Ammon's horn (tissue), 1 donor: ENCODE data around the gene BNC2.
A peak's percentile ranks its signal among the peaks of the same experiment; 100 is the strongest.

Experiments used
- DNase-seq: peaks from one replicate; pipeline ENCODE4 v3.0.0-alpha.2; 2016; ENCODE audit warnings: low spot score

Gene BNC2

GRCh38 chr9:16817514-16817913 is 53.0 kb downstream of the BNC2 start:
- no peak for DNase-seq

- no peak for DNase-seq
These were observed 53.5 kb downstream of the BNC2 start for GRCh38 chr9:16817002-16817401.

- DNase-seq = no peak
These were observed 54.5 kb downstream of the BNC2 start for GRCh38 chr9:16816011-16816410.

GRCh38 chr9:16815079-16815478 is 55.4 kb downstream of the BNC2 start:
- DNase-seq = no peak

- no peak for DNase-seq
These were observed 56.6 kb downstream of the BNC2 start for GRCh38 chr9:16813838-16814237.

GRCh38 chr9:16811987-16812685 is 58.3 kb downstream of the BNC2 start:
- no peak for DNase-seq

GRCh38 chr9:16809912-16810610 is 60.4 kb downstream of the BNC2 start:
- DNase-seq = no peak

- DNase-seq = no peak
These were observed 63.8 kb downstream of the BNC2 start for GRCh38 chr9:16806674-16807073.

- DNase-seq = no peak
These were observed 66.8 kb downstream of the BNC2 start for GRCh38 chr9:16803648-16804047.

- no peak for DNase-seq
These were observed 68.5 kb downstream of the BNC2 start for GRCh38 chr9:16801871-16802466.

- DNase-seq = no peak
These were observed 74.1 kb downstream of the BNC2 start for GRCh38 chr9:16796304-16796825.

GRCh38 chr9:16794871-16795639 is 75.4 kb downstream of the BNC2 start:
- DNase-seq = no peak

GRCh38 chr9:16794103-16794502 is 76.4 kb downstream of the BNC2 start:
- DNase-seq = no peak

- peak; percentile 7 for DNase-seq
These were observed 82.7 kb downstream of the BNC2 start for GRCh38 chr9:16787724-16788123.

- DNase-seq = no peak
These were observed 86.5 kb downstream of the BNC2 start for GRCh38 chr9:16784002-16784401.

GRCh38 chr9:16782490-16782889 is 88.0 kb downstream of the BNC2 start:
- DNase-seq = no peak

GRCh38 chr9:16775330-16775729 is 95.1 kb downstream of the BNC2 start:
- DNase-seq = no peak

- DNase-seq = no peak
These were observed 96.9 kb downstream of the BNC2 start for GRCh38 chr9:16773617-16774016.

GRCh38 chr9:16773116-16773515 is 97.4 kb downstream of the BNC2 start:
- no peak for DNase-seq

- no peak for DNase-seq
These were observed 99.1 kb downstream of the BNC2 start for GRCh38 chr9:16771356-16771755.

GRCh38 chr9:16769291-16769690 is 101.2 kb downstream of the BNC2 start:
- DNase-seq = no peak

GRCh38 chr9:16768816-16769215 is 101.7 kb downstream of the BNC2 start:
- no peak for DNase-seq
